Measurements from ENCODE around the gene HHATL.

Gene HHATL

GRCh38 chr3:42691816-42692666, 10.6 kb downstream of the HHATL start:
- no peaks in the 10 kb centered on the region for H3K36me3 ChIP-seq
- no peak overlapping the region for H3K4me3 ChIP-seq
- peaks cover 45% of the 10 kb centered on the region for H3K4me1 ChIP-seq
- H3K9me3 ChIP-seq: no peaks in the 10 kb centered on the region
- H3K27ac ChIP-seq: no peak overlapping the region
- H4K20me1 ChIP-seq: no peaks in the 10 kb centered on the region
- no peak overlapping the region for H3K9ac ChIP-seq
- no peak for TF ChIP-seq Cebpa-rat (IDR thresholded peaks at IDR 0.05)
- H3K27me3 ChIP-seq: no peaks in the 10 kb centered on the region
- peak overlapping the region; percentile 71 for H3K4me2 ChIP-seq

GRCh38 chr3:42690766-42691680, 11.6 kb downstream of the HHATL start:
- Histone ChIP-seq H3K27me3 (no peaks in the 10 kb centered on the region), H3K36me3 (no peaks in the 10 kb centered on the region), H3K27ac (peak overlapping the region; percentile 67), H3K9me3 (no peaks in the 10 kb centered on the region), H3K4me3 (no peak overlapping the region), H4K20me1 (no peaks in the 10 kb centered on the region), H3K4me1 (peaks cover 40% of the 10 kb centered on the region), H3K4me2 (peak overlapping the region; percentile 71), H3K9ac (0 out of 2 replicates have a peak overlapping the region, but pooled peaks have one; percentile 13)
- TF ChIP-seq Cebpa-rat (IDR thresholded peaks at IDR 0.05): no peak

GRCh38 chr3:42690191-42690590, 12.4 kb downstream of the HHATL start:
- Histone ChIP-seq H3K9ac (no peak overlapping the region), H3K9me3 (no peaks in the 10 kb centered on the region), H3K27me3 (no peaks in the 10 kb centered on the region), H3K4me2 (peak overlapping the region; percentile 71; the same call in 1 of the 2 replicates), H3K27ac (peak overlapping the region; percentile 67; the same call in 1 of the 2 replicates), H3K36me3 (no peaks in the 10 kb centered on the region), H3K4me1 (peaks cover 40% of the 10 kb centered on the region), H4K20me1 (no peaks in the 10 kb centered on the region), H3K4me3 (no peak overlapping the region)
- TF ChIP-seq Cebpa-rat (IDR thresholded peaks at IDR 0.05): no peak

- no peaks in the 10 kb centered on the region for H3K36me3 ChIP-seq
- no peak for TF ChIP-seq Cebpa-rat (IDR thresholded peaks at IDR 0.05)
- H3K9ac ChIP-seq: no peak overlapping the region
- H3K4me1 ChIP-seq: peaks cover 40% of the 10 kb centered on the region
- no peak overlapping the region for H3K4me3 ChIP-seq
- H3K27me3 ChIP-seq: no peaks in the 10 kb centered on the region
- H3K4me2 ChIP-seq: no peak overlapping the region
- no peaks in the 10 kb centered on the region for H3K9me3 ChIP-seq
- H3K27ac ChIP-seq: no peak overlapping the region
- H4K20me1 ChIP-seq: no peaks in the 10 kb centered on the region
These were observed 13.1 kb downstream of the HHATL start for GRCh38 chr3:42689421-42690014.

GRCh38 chr3:42688487-42689420, 13.8 kb downstream of the HHATL start:
- Histone ChIP-seq H3K9ac (no peak overlapping the region), H3K4me3 (no peak overlapping the region), H3K9me3 (no peaks in the 10 kb centered on the region), H3K36me3 (no peaks in the 10 kb centered on the region), H4K20me1 (no peaks in the 10 kb centered on the region), H3K27me3 (no peaks in the 10 kb centered on the region), H3K27ac (no peak overlapping the region), H3K4me1 (peaks cover 40% of the 10 kb centered on the region), H3K4me2 (no peak overlapping the region)
- TF ChIP-seq Cebpa-rat (IDR thresholded peaks at IDR 0.05): no peak

- Histone ChIP-seq H3K4me2 (no peak overlapping the region), H3K9ac (no peak overlapping the region), H3K27me3 (no peaks in the 10 kb centered on the region), H4K20me1 (no peaks in the 10 kb centered on the region), H3K4me3 (no peak overlapping the region), H3K4me1 (peaks cover 40% of the 10 kb centered on the region), H3K36me3 (no peaks in the 10 kb centered on the region), H3K27ac (no peak overlapping the region), H3K9me3 (no peaks in the 10 kb centered on the region)
- TF ChIP-seq Cebpa-rat (IDR thresholded peaks at IDR 0.05): no peak
These were observed 14.6 kb downstream of the HHATL start for GRCh38 chr3:42688016-42688415.

GRCh38 chr3:42686832-42687650, 15.6 kb downstream of the HHATL start:
- TF ChIP-seq Cebpa-rat (IDR thresholded peaks at IDR 0.05): no peak
- H3K27ac ChIP-seq: no peak overlapping the region
- peaks cover 34% of the 10 kb centered on the region for H3K4me1 ChIP-seq
- H3K4me3 ChIP-seq: no peak overlapping the region
- H3K27me3 ChIP-seq: no peaks in the 10 kb centered on the region
- H3K36me3 ChIP-seq: no peaks in the 10 kb centered on the region
- H4K20me1 ChIP-seq: no peaks in the 10 kb centered on the region
- H3K9ac ChIP-seq: no peak overlapping the region
- H3K9me3 ChIP-seq: no peaks in the 10 kb centered on the region
- no peak overlapping the region for H3K4me2 ChIP-seq

Measured in BLaER1 (cell line).